Hepatocyte (in vitro differentiated cells): Measurements from ENCODE around the gene RASAL1.

Experiments used
- EZH2 ChIP-seq: fragments of 200-600 bp; sonication (generic); IDR thresholded peaks from 2 replicates; pipeline ENCODE4 v1.6.1; 2016; ENCODE audit warnings: antibody characterized with exemption, mild to moderate bottlenecking, borderline replicate concordance
- EZH2phosphoT487 ChIP-seq: fragments of 200-600 bp; sonication (generic); IDR thresholded peaks from one replicate; pipeline ENCODE4 v1.6.1; 2018; ENCODE audit warnings: antibody characterized with exemption, mild to moderate bottlenecking, low read depth, moderate library complexity; ENCODE audit not compliant: unreplicated experiment, severe bottlenecking
- TF ChIP-seq, protein P1 (sequence below): fragments of 200-600 bp; sonication (generic); IDR thresholded peaks from 2 replicates; pipeline ENCODE4 v1.5.1; 2016; ENCODE audit warnings: antibody characterized with exemption, mild to moderate bottlenecking; ENCODE audit not compliant: poor library complexity

DNA sequence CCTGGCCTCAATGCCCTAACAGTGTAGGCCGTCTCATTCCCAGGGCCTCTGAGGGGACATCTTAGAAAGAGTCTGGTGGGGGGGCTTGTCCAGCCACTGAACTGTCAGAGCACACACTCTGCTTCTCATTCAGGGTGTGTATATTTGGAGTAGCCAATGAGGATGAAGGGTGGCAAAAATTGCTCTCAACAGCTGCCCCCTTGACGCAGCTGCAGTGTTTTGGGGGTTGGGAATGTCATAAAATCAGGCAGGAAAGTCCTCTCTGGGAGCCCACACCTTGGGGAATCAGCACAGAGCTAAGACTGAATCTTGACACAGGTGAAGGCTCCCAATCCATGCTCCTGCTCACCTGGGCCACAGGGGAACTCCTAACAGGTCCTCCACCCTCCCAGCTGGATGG, 1.5 kb downstream of the RASAL1 start:
- TF ChIP-seq, protein P1, sequence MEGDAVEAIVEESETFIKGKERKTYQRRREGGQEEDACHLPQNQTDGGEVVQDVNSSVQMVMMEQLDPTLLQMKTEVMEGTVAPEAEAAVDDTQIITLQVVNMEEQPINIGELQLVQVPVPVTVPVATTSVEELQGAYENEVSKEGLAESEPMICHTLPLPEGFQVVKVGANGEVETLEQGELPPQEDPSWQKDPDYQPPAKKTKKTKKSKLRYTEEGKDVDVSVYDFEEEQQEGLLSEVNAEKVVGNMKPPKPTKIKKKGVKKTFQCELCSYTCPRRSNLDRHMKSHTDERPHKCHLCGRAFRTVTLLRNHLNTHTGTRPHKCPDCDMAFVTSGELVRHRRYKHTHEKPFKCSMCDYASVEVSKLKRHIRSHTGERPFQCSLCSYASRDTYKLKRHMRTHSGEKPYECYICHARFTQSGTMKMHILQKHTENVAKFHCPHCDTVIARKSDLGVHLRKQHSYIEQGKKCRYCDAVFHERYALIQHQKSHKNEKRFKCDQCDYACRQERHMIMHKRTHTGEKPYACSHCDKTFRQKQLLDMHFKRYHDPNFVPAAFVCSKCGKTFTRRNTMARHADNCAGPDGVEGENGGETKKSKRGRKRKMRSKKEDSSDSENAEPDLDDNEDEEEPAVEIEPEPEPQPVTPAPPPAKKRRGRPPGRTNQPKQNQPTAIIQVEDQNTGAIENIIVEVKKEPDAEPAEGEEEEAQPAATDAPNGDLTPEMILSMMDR = no peak
- no peak for TF ChIP-seq EZH2
- no peak for TF ChIP-seq EZH2phosphoT487
